Medulla oblongata (tissue), 1 donor: ENCODE data around the gene GM2A.
"Not testable (repeated sequence)": the region's sequence is repeated elsewhere in the genome, so short reads cannot be mapped to it uniquely, and the experiment has no call there.

Experiments
- DNase-seq: peaks from one replicate; pipeline ENCODE4 v3.0.0-alpha.2; 2015; ENCODE audit errors: extremely low spot score

GM2A gene

DNA sequence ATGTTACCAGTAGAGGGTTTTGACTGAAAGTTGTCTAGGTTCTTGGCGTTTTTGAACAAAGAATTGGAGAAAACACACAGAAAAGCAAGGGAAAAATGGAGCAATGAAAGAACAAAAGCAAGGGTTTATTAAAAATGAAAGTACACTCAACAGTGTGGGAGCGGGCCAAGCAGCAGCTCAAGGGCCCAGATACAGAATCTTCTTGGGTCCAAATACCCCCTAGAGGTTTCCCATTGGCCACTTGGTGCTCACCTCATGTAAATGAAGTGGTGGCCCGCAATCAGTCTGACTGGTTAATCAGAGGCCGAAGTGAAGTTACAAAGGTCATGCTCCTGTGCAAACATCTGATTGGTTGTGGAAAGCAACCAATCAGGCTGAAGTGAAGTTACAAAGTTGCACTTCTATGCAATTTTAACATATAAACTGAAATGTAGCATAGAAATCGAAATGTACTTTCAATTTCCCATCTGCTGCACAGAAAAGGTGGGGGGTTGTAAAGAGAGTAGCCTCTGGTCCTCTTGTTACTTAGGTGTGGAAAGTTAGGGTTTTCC is 1.9 kb upstream of the GM2A start:
- DNase-seq: no peak

DNA sequence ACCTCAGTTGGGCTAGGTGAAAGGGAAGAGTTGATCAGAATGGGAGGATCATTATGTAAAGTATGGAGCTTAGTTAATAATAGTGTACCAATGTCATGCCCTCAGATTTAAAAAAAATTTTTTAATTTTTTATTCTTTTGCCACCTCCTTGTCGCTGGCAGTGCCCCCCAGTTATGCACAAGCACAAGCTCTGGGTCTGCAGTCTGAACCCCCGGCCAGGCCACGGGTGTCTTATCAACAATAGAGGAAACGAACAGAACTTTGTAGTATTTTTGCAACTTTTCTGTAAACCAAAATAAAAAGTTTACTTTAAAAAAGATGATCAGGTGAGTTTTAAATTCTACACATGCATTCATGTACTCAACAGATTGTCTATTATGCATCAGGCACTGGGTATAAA is 1.4 kb upstream of the GM2A start:
- no peak for DNase-seq

DNA sequence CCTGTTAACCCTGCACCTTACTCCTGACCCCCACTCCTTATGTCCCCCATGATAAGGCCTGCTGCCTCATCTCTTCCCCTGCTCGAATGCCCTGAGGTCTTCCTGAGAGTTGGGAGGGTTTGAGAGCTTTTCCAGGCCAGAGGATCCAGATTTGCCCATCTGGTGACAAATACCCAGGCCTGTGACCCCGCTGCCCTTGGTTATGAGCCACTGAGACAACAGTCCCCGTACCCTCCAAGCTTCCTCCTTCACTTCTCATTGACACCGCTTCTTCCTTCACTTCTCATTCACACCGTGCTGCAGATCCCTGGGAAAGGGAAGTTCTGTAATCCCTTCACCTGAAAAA is 593 bp downstream of the GM2A start:
- peak; percentile 38 for DNase-seq

DNA sequence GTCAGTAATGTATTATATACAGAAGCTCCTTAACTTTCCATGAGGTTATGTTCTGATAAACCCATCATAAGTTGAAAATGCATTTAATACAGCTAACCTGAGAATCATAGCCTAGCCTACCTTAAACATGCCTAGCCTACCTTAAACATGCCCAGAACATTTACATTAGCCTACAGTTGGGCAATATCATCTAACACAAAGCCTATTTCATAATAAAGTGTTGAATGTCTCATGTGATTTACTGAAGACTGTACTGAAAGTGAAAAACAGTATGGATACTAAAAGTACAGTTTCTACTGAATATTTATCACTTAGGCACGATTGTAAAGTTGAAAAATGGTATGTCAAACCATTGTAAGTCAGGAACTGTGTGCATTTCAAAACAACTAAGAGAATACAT is 1.6 kb downstream of the GM2A start:
- DNase-seq: no peak

DNA sequence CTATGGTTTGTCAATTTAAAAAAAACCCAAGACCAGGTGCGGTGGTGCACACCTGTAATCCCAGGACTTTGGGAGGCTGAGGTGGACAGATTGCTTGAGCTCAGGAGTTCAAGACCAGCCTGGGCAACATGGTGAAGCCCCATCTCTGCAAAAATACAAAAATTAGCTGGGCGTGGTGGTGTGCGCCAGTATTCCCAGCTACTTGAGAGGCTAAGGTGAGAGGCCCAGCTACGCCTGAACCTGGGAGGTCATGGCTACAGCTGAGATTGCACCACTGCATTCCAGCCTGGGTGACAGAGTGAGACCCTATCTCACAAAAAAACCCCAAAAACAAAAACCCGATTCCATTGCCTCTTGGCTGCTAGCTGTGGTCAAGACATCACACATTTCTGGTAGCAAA is 2.0 kb downstream of the GM2A start:
- not testable (repeated sequence) for DNase-seq

DNA sequence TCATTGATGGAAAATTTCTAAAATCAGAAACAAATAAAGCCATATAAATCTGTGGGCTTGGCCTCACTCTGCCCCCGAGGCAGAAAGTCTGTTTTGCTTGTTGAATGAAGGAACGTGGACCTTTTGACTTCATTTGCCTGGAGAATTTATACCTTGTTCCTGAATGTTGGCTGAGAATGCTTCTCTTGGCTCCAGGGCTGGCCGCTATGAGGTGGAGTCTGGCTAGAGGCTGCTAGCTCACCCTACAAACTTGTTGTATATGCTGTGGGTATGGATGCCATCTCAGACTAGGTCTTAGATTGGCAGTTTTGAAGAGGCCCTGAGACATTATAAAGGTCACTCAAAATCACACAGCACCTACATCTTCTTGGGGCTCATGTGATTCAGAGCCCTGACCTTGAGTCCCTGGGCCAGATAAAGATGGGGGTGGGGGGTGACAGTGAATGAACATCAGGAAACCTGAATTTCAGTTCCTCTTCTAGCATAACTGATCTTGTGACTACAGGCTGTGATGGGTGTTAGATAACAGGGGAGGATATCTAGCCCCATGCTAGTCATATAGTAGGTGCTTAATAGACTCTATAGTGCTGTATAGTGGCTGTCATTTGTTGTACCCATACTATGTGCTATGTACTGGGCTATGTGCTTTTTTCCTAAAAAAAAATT is 2.8 kb downstream of the GM2A start:
- peak; percentile 57 for DNase-seq

DNA sequence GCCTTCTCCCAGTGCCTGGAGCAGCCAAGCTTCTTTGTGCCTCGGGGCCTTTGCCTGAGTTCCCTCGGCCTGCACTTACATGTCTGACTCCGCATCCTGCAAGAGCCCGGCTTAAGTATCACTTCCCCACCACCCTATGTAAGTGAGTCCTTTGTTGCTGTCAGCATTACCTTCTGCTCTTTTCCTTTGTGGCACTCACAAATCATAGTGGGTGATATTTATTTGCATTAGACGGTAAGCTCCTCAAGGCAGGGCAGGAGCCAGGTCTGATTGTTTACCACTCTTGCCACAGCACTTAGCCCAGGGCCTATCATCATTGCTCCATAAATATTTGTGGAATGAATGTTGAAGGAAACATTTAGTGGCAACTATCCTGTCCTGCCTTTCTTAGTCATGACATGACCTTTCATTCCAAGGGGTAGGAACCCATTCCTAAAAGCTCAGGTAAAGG is 4.8 kb downstream of the GM2A start:
- peak; percentile 56 for DNase-seq

DNA sequence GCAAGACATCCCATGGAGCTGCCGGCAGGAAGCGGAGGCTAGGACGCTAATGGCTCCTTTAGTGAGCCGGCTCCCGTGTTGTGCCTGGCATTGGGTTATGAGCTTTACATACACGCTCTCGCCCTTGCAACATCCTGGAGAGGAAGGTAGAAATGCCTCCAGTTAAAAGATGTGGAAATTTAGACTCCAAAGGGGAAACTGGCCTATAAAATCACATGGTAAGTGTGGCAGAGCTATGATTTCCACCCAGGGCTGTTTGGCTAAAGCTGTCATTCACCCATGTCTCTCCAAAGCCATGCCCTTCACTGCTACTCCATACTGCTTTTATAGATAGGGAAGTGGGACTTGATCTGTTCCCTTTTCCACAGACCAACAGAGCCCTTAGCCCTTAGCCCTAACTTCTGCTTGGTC is 5.2 kb downstream of the GM2A start:
- peak; percentile 51 for DNase-seq

DNA sequence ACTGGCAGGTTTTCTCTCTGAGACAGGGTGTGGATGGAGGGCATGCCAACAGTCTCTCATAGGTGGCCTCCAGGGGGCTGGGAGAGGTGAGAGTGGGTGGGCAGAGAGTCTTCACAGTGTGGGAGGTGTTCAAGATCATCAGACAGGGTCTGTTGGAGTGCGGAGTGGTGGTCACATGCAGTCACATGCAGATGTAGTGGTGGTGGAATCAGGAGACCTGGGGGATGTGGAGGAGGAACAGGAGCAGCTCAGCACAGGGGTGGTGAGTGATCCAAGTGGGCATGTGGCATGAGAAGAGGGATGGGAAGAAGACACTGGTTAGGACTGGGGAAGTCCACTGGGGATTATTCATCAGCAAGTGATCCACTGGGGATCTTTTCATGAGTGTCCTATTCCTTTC is 5.8 kb downstream of the GM2A start:
- no peak for DNase-seq

DNA sequence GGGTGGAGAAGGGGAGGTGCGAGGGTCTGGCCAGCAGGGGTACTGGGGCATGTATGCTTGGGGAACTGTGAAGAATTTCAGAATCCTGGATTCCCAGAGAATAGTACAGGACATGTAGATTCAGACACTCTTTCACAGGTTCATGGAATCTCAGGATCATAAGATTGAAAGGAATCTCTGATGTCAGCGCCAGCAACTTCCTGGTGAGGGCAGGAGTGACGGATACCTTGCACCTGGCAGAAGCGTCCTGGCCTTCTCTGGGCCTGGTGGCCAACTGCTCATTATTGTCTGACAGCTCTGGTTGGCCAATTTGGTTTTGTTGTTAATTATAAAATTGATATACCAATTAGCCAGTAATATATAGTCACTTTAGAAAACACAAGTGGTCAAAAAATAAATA is 6.9 kb downstream of the GM2A start:
- no peak for DNase-seq

DNA sequence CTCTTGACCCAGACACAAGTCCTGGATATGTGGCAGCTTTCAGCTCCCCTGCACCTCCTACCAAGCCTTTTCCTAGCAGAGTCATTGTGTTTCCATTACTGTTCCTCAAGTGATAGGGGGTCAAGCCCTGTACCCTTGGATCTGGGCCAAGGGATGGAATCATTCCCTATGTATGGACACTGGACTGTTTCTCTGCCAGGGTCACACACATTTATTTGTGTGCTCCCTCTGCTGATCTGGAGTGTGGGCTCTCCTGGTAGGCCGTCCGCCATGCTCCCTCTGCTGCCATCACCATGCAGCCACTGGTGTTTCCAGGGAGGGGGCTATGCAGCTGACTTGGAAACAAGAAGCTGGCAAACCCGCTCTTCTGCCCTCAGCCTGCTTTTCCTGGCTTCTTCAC is 9.5 kb downstream of the GM2A start:
- no peak for DNase-seq

DNA sequence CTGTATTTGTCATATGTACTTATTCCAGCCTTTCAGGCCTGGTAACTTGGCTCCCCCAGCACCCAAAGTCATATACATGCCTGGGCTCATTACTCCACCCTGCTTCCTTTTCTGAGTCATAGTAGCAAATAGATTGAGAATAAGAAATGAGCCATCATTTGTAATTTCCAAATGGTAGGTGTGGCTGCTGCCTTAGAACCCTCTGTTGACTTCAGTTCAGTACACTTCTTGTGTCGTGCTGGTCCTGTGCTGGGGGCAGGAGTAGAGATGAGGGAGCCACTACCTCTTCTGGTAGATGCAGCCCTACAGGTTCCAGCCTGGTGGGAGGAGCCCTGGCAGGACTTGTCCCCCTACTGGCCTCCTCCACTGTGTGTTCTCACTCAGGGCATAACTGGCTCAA is 11.1 kb downstream of the GM2A start:
- no peak for DNase-seq

DNA sequence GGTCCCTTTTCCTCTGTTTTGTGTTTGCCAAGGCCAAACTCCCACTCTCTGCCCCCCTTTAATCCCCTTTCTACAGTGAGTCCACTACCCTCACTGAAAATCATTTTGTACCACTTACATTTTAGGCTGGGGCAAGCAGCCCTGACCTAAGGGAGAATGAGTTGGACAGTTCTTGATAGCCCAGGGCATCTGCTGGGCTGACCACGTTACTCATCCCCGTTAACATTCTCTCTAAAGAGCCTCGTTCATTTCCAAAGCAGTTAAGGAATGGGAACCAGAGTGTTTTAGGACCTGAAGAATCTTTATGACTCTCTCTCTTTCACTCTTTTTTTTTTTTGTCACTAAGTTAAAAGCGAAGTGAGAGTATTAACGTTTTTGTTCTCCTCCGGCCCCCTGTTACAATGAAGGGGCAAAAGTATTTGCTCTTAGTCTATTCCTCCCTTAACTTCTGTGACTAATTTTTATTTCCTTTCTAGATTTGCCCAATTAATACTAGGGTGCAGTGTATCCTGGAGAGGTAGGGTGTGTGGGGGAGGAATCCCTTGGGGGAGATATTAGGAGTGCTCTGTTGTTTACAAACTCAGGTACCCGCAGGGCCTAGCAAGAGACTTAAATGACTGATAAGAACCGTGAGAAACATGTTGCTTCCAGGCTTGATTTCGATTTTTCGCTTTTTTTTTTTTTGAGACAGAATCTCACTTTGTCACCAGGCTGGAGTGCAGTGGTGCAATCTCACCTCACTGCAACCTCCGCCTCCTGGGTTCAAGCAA is 14.7 kb downstream of the GM2A start:
- no peak for DNase-seq

DNA sequence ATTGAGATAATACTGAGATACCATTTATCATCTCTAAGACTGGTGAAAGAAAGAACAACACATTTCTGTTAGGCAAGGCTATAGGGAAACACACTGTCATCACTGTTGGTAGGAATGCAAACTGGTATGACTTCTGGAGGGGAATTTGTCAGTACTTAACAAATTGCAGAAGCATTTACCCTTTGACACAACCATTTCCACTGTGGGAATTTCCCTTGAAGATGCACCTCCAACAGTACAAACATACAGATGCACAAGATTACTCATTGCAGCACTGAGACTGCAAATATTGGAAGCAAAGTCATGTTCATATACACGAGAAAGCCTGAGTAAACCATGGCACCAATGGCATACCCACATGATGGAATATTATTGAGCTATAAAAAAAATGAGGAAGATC is 17.6 kb downstream of the GM2A start:
- no peak for DNase-seq

DNA sequence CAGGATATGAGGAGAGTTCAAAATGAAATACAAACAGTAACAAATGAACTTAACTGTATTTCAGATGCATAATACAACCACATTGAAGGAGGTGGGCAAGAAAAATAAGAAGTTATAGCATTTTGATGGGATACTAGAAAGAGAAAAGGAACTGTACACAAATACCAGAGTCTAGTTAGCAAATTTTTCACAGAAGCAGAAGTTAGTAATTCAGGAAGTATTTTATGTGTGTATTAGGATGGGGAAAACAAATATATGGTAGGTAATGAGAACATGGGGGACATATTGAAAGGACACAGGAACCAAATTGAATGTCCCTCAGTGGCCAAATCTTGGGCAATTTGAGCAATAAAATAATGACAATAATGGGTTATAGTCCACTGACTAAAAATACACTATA is 18.4 kb downstream of the GM2A start:
- DNase-seq: no peak

DNA sequence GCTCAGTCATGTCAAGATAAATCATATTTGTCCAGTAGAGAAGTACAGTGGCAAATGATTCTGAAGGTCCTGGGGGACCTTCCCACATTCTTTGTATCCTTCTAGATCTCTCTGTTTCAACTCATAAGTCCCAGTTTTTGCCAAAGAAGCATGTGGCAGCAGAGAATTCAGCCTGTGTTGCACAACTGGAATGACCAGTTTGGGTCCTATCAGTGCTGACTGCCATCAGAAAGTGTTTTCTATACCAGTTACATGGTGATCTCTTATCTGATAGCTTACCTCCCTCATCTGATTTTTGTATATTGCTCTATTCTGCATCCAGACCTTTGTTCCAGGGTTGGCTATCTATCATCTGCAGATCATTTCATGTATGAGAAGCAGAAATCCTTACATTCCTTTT is 21.7 kb downstream of the GM2A start:
- no peak for DNase-seq

DNA sequence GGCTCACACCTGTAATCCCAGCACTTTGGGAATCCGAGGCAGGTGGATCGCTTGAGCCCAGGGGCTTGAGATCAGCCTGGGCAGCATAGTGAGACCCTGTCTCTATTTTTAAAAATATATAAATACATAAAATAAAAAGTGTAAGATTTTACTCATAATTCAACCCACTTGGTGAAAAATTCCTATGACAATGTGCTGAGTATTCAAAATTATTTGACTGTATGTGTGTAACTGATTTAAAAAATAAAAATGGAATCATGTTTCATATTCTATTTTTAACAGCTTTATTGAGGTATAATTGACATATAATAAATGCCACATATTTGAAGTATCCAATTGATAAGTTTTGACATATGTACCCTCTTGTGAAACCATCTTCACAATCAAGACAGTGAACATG is 22.8 kb downstream of the GM2A start:
- DNase-seq: no peak

DNA sequence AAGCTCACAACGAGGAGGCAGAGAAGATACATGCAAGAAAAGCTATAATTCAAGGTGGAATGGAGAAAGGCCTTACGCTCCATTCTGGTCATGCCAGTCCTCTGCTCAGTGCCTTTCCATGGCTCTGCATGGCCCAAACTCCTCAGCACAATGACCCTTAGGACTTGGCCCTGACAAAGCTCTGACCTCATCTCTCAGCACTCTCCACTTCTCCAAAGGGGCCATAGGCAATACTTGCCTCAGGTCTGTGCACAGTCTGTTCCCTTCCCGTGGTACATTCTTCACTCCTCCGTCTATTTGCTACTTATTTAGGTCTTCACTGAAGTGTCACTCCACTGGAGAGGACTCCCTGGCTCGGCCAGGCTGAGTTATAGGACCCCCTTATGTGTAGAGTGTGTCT is 25.9 kb downstream of the GM2A start:
- DNase-seq: no peak

DNA sequence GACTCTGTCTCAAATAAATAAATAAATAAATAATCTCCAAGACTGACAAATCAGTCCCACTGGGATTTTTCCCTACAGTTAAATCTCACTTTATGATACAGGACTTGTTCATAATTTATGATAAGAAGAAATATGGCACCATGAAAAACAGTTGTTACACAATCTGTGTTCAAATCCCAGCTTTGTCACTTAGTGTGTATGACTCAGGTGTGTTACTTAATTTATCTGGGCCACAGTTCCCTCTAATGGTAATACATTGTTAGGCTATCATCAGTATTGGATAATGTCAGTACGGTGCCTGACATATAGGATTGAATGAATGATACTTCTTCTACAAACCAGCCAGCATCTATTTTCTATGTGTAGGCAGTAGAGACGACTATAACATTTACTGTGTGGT is 27.5 kb downstream of the GM2A start:
- no peak for DNase-seq

DNA sequence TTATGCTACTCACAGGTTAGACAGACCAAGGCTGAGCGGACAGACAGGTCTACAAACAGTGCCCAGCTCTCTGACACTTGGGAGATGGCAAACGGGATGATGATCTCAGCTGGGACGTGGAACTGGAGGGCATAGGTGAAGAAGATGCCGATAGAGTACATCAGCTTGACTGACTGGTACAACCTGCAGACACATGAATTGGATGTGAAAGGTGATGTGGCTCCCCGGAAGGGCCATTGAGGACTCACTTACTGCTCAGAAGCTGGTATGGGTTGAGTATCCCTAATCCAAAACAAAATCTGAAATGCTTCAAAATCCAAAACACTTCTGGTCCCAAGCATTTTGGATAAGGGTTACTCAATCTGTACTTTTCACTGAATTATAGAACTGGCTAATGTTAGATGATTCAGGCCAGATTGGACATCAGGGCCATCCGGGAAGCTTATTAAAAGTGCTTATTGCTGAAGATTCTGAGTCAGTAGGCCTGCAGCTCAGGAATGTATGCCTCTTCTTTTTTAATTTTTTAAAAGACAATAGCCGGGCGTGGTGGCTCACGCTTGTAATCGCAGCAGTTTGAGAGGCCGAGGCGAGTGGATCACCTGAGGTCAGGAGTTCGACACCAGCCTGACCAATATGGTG is 28.1 kb downstream of the GM2A start:
- no peak for DNase-seq

DNA sequence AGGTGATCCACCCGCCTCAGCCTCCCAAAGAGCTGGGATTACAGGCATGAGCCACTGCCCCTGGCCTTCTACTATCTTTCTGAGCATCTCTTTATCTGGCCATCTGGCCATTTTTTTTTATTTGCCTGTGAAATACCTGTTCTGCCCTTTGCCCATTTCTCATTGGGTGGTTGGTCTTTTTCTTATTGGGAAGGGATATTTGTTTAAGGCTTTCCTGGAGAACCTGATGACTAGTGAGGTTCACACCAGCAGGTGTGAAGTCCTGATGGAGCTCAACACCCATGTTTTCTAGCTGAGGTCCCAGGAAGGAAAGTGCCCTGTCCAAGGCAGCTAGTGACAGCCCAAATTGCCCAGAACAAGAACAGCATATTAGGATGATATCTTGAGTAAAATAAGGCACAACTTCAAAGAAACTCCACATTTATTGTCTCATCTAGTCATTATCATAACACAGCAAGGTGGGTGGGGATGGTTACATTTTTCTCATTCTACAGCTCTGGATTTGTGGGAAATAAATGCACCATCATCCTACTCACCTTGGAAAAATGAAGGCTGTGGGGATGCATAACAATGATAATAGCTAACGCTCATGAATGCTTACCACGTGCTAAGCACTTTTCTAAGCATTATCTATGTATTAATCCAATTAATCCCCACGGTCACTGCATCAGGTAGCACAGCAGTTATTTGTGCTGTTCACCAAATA is 30.3 kb downstream of the GM2A start:
- DNase-seq: no peak

DNA sequence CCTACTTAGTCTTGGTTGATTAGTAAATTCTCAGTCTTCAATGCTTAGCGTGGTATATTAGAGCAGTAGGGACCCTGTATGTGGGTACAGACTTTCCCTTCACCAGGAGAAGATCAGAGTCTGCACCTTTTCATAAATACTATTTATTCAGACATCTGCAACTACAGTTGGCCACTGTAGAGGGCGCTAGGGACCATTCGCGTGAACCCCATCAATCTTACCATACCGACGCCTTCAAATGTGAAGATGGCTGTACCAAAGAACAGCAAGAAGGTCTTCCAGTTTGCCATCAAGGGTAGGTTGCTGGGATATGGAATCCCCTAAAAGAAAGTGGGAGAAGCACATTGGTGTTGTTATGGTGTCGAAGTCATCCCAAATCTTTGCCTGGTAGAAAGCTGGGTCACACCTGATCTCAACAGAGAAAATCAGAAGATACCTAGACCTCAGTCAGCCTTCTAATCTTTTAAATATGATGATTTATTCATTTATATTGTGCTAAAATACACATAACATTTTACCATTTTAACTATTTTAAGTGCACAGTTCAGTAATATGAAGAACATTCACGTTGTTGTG is 31.5 kb downstream of the GM2A start:
- DNase-seq: no peak
